ENCODE results near the gene CFAP61.

The CFAP61 gene

GRCh38 chr20:20211988-20212518 is 159.7 kb downstream of the CFAP61 start:
- no peak overlapping the region for H3K4me3 ChIP-seq (ENCODE audit: low read depth, low read length)
- DNase-seq (ENCODE audit: low read depth, low spot score), result no peak
- no peak for TF ChIP-seq CTCF (IDR thresholded peaks at IDR 0.05; ENCODE audit: low read depth, low read length)
- in situ Hi-C loops (cut with HindIII; ENCODE audit: low sequenced_read_pairs), result no loop called here

- TF ChIP-seq CTCF (IDR thresholded peaks at IDR 0.05; ENCODE audit: low read depth, low read length), result no peak
- no peak overlapping the region for H3K4me3 ChIP-seq (ENCODE audit: low read depth, low read length)
- in situ Hi-C loops (cut with HindIII; ENCODE audit: low sequenced_read_pairs), result no loop called here
- no peak for DNase-seq (ENCODE audit: low read depth, low spot score)
These were observed 160.4 kb downstream of the CFAP61 start for GRCh38 chr20:20212675-20213096.

- DNase-seq (ENCODE audit: low read depth, low spot score), result no peak
- no peak overlapping the region for H3K4me3 ChIP-seq (ENCODE audit: low read depth, low read length)
- in situ Hi-C loops (cut with HindIII; ENCODE audit: low sequenced_read_pairs), result no loop called here
- no peak for TF ChIP-seq CTCF (IDR thresholded peaks at IDR 0.05; ENCODE audit: low read depth, low read length)
These were observed 161.3 kb downstream of the CFAP61 start for GRCh38 chr20:20213526-20214121.

GRCh38 chr20:20214757-20215275 is 162.5 kb downstream of the CFAP61 start:
- no peak overlapping the region for H3K4me3 ChIP-seq (ENCODE audit: low read depth, low read length)
- in situ Hi-C loops (cut with HindIII; ENCODE audit: low sequenced_read_pairs), result no loop called here
- DNase-seq (ENCODE audit: low read depth, low spot score), result no peak
- TF ChIP-seq CTCF (IDR thresholded peaks at IDR 0.05; ENCODE audit: low read depth, low read length), result no peak

- no peak for TF ChIP-seq CTCF (IDR thresholded peaks at IDR 0.05; ENCODE audit: low read depth, low read length)
- no peak overlapping the region for H3K4me3 ChIP-seq (ENCODE audit: low read depth, low read length)
- no peak for DNase-seq (ENCODE audit: low read depth, low spot score)
- in situ Hi-C loops (cut with HindIII; ENCODE audit: low sequenced_read_pairs), result no loop called here
These were observed 163.8 kb downstream of the CFAP61 start for GRCh38 chr20:20215976-20216727.

GRCh38 chr20:20216941-20217340 is 164.6 kb downstream of the CFAP61 start:
- H3K4me3 ChIP-seq (ENCODE audit: low read depth, low read length), result no peak overlapping the region
- in situ Hi-C loops (cut with HindIII; ENCODE audit: low sequenced_read_pairs), result no loop called here
- DNase-seq (ENCODE audit: low read depth, low spot score), result no peak
- TF ChIP-seq CTCF (IDR thresholded peaks at IDR 0.05; ENCODE audit: low read depth, low read length), result no peak

Measured in astrocyte of the spinal cord (primary cell).